ENCODE measurements around the gene CCDC40. TPM values are rescaled to one million over a fixed set of nuclear protein-coding genes. Genes with fewer than 3 reads are reported as not detected.

The CCDC40 gene
- total RNA-seq, 2 experiments from 2014 or later: 0.20 to 0.84 TPM

GRCh38 chr17:80050706-80051105 lies 14.3 kb downstream of the CCDC40 start:
- H3K36me3 Mint-ChIP-seq: no peaks in the 10 kb centered on the region
- no peaks in the 10 kb centered on the region for H3K27me3 Mint-ChIP-seq
- no peaks in the 10 kb centered on the region for H3K4me1 Mint-ChIP-seq
- H3K9me3 Mint-ChIP-seq (ENCODE audit: low read depth): no peaks in the 10 kb centered on the region
- no peak for ATAC-seq
- no peak for DNase-seq
- CTCF ChIA-PET: interaction anchor here (1.1 to 1.4 kb wide), 2 partner anchors 31 to 45 kb away, joined by 3 read pairs; no protein-coding TSS in a partner anchor
- H3K4me3 Mint-ChIP-seq: no peak overlapping the region
- no peak overlapping the region for H3K27ac Mint-ChIP-seq

- Mint-ChIP-seq H3K9me3 (ENCODE audit: low read depth) (no peaks in the 10 kb centered on the region), H3K4me1 (no peaks in the 10 kb centered on the region), H3K27ac (no peak overlapping the region), H3K27me3 (no peaks in the 10 kb centered on the region), H3K4me3 (no peak overlapping the region), H3K36me3 (no peaks in the 10 kb centered on the region)
- CTCF ChIA-PET: no interaction called here
- DNase-seq (no peak), ATAC-seq (no peak)
These were observed 15.2 kb downstream of the CCDC40 start for GRCh38 chr17:80051681-80052080.

GRCh38 chr17:80053102-80053501 lies 16.7 kb downstream of the CCDC40 start:
- DNase-seq (no peak), ATAC-seq (no peak)
- Mint-ChIP-seq H3K27ac (no peak overlapping the region), H3K36me3 (no peaks in the 10 kb centered on the region), H3K27me3 (no peaks in the 10 kb centered on the region), H3K9me3 (ENCODE audit: low read depth) (no peaks in the 10 kb centered on the region), H3K4me1 (no peaks in the 10 kb centered on the region), H3K4me3 (no peak overlapping the region)
- CTCF ChIA-PET: interaction anchor here (1.2 kb wide), 1 partner anchor 48 kb away, joined by 3 read pairs; the partner anchor contains the start of gene GAA

GRCh38 chr17:80055597-80055996 lies 19.2 kb downstream of the CCDC40 start:
- Mint-ChIP-seq H3K36me3 (no peaks in the 10 kb centered on the region), H3K27ac (no peak overlapping the region), H3K4me1 (no peaks in the 10 kb centered on the region), H3K9me3 (ENCODE audit: low read depth) (no peaks in the 10 kb centered on the region), H3K4me3 (no peak overlapping the region), H3K27me3 (no peaks in the 10 kb centered on the region)
- CTCF ChIA-PET: interaction anchor here (0.8 to 4.8 kb wide), 4 partner anchors 26 to 50 kb away, joined by 3 to 14 read pairs (median 4); no protein-coding TSS in a partner anchor
- no peak for DNase-seq
- no peak for ATAC-seq

- H3K27ac Mint-ChIP-seq: no peak overlapping the region
- H3K27me3 Mint-ChIP-seq: no peaks in the 10 kb centered on the region
- H3K4me3 Mint-ChIP-seq: no peak overlapping the region
- H3K4me1 Mint-ChIP-seq: no peaks in the 10 kb centered on the region
- H3K36me3 Mint-ChIP-seq: no peaks in the 10 kb centered on the region
- ATAC-seq (no peak), DNase-seq (no peak)
- CTCF ChIA-PET: interaction anchor here (0.8 to 4.8 kb wide), 2 partner anchors 43 to 50 kb away, joined by 3 to 14 read pairs; partner anchors contain the start of gene GAA
- no peaks in the 10 kb centered on the region for H3K9me3 Mint-ChIP-seq (ENCODE audit: low read depth)
These were observed 22.0 kb downstream of the CCDC40 start for GRCh38 chr17:80058311-80058955.

- no peak for ATAC-seq
- CTCF ChIA-PET: no interaction called here
- Mint-ChIP-seq H3K27ac (no peak overlapping the region), H3K4me1 (no peaks in the 10 kb centered on the region), H3K27me3 (no peaks in the 10 kb centered on the region), H3K4me3 (no peak overlapping the region), H3K9me3 (ENCODE audit: low read depth) (no peaks in the 10 kb centered on the region), H3K36me3 (no peaks in the 10 kb centered on the region)
- DNase-seq: no peak
These were observed 24.2 kb downstream of the CCDC40 start for GRCh38 chr17:80060644-80061043.

- CTCF ChIA-PET: no interaction called here
- H3K9me3 Mint-ChIP-seq (ENCODE audit: low read depth): no peaks in the 10 kb centered on the region
- no peaks in the 10 kb centered on the region for H3K36me3 Mint-ChIP-seq
- no peaks in the 10 kb centered on the region for H3K27me3 Mint-ChIP-seq
- no peak for DNase-seq
- no peak for ATAC-seq
- no peak overlapping the region for H3K4me3 Mint-ChIP-seq
- no peaks in the 10 kb centered on the region for H3K4me1 Mint-ChIP-seq
- H3K27ac Mint-ChIP-seq: no peak overlapping the region
These were observed 25.0 kb downstream of the CCDC40 start for GRCh38 chr17:80061421-80061820.

- Mint-ChIP-seq H3K9me3 (ENCODE audit: low read depth) (no peaks in the 10 kb centered on the region), H3K27ac (no peak overlapping the region), H3K36me3 (no peaks in the 10 kb centered on the region), H3K4me1 (no peaks in the 10 kb centered on the region), H3K27me3 (no peaks in the 10 kb centered on the region), H3K4me3 (no peak overlapping the region)
- CTCF ChIA-PET: no interaction called here
- no peak for ATAC-seq
- DNase-seq: no peak
These were observed 27.6 kb downstream of the CCDC40 start for GRCh38 chr17:80063830-80064585.

- Mint-ChIP-seq H3K27ac (no peak overlapping the region), H3K4me3 (no peak overlapping the region), H3K36me3 (no peaks in the 10 kb centered on the region), H3K4me1 (no peaks in the 10 kb centered on the region), H3K9me3 (ENCODE audit: low read depth) (no peaks in the 10 kb centered on the region), H3K27me3 (no peaks in the 10 kb centered on the region)
- CTCF ChIA-PET: no interaction called here
- DNase-seq (no peak), ATAC-seq (no peak)
These were observed 28.3 kb downstream of the CCDC40 start for GRCh38 chr17:80064696-80065095.

GRCh38 chr17:80065478-80066170 lies 29.2 kb downstream of the CCDC40 start:
- H3K27ac Mint-ChIP-seq: no peak overlapping the region
- DNase-seq (no peak), ATAC-seq (no peak)
- no peaks in the 10 kb centered on the region for H3K4me1 Mint-ChIP-seq
- H3K9me3 Mint-ChIP-seq (ENCODE audit: low read depth): no peaks in the 10 kb centered on the region
- no peak overlapping the region for H3K4me3 Mint-ChIP-seq
- no peaks in the 10 kb centered on the region for H3K36me3 Mint-ChIP-seq
- CTCF ChIA-PET: no interaction called here
- H3K27me3 Mint-ChIP-seq: no peaks in the 10 kb centered on the region

GRCh38 chr17:80067393-80067986 lies 31.0 kb downstream of the CCDC40 start:
- DNase-seq (no peak), ATAC-seq (no peak)
- H3K27ac Mint-ChIP-seq: no peak overlapping the region
- peaks cover 4% of the 10 kb centered on the region for H3K4me1 Mint-ChIP-seq
- H3K4me3 Mint-ChIP-seq: no peak overlapping the region
- no peaks in the 10 kb centered on the region for H3K27me3 Mint-ChIP-seq
- H3K9me3 Mint-ChIP-seq (ENCODE audit: low read depth): no peaks in the 10 kb centered on the region
- CTCF ChIA-PET: no interaction called here
- H3K36me3 Mint-ChIP-seq: no peaks in the 10 kb centered on the region

- Mint-ChIP-seq H3K27ac (no peak overlapping the region), H3K4me3 (no peak overlapping the region), H3K4me1 (peaks cover 4% of the 10 kb centered on the region), H3K9me3 (ENCODE audit: low read depth) (no peaks in the 10 kb centered on the region), H3K27me3 (peaks cover 3% of the 10 kb centered on the region), H3K36me3 (no peaks in the 10 kb centered on the region)
- DNase-seq (no peak), ATAC-seq (no peak)
- CTCF ChIA-PET: interaction anchor here (1.1 kb wide), 1 partner anchor 63 kb away, joined by 3 read pairs; no protein-coding TSS in a partner anchor
These were observed 32.1 kb downstream of the CCDC40 start for GRCh38 chr17:80068301-80069222.
